Neural progenitor cell (in vitro differentiated cells): ENCODE data around the gene CAMK2D. TPM values are rescaled to one million over a fixed set of nuclear protein-coding genes. Genes with fewer than 3 reads are reported as not detected.

ENCODE experiments used
- DNase-seq: peaks from one replicate; pipeline ENCODE4 v3.0.0-alpha.2; 2016; ENCODE audit warnings: low spot score
- H2AFZ ChIP-seq: fragments of 200-600 bp; sonication (generic); replicated peaks from 2 replicates; pipeline ENCODE4 v1.6.1; 2016; ENCODE audit warnings: antibody characterized with exemption
- H3F3A ChIP-seq: fragments of 200-600 bp; sonication (generic); 2 replicates; pipeline ENCODE4 v1.6.1; 2016; ENCODE audit warnings: antibody characterized with exemption, low read depth
- H3K27ac ChIP-seq: fragments of 200-600 bp; sonication (generic); 2 replicates; pipeline ENCODE4 v1.5.1; 2016; ENCODE audit warnings: mild to moderate bottlenecking
- H3K27me3 ChIP-seq: fragments of 200-600 bp; sonication (generic); 2 replicates; pipeline ENCODE4 v1.6.1; 2016; ENCODE audit warnings: mild to moderate bottlenecking, moderate library complexity
- H3K36me3 ChIP-seq: fragments of 200-600 bp; sonication (generic); 2 replicates; pipeline ENCODE4 v1.5.1; 2016
- H3K4me1 ChIP-seq: fragments of 200-600 bp; sonication (generic); 2 replicates; pipeline ENCODE4 v1.6.1; 2016; ENCODE audit warnings: mixed run types
- H3K4me2 ChIP-seq: fragments of 200-600 bp; sonication (generic); 2 replicates; pipeline ENCODE4 v1.6.1; 2016
- H3K4me3 ChIP-seq: fragments of 200-600 bp; sonication (generic); 2 replicates; pipeline ENCODE4 v1.5.1; 2016
- H3K79me2 ChIP-seq: fragments of 200-600 bp; sonication (generic); 2 replicates; pipeline ENCODE4 v1.6.1; 2016; ENCODE audit warnings: low read depth
- H3K9ac ChIP-seq: fragments of 200-600 bp; sonication (generic); 2 replicates; pipeline ENCODE4 v1.6.1; 2016
- H3K9me3 ChIP-seq: fragments of 200-600 bp; sonication (generic); 2 replicates; pipeline ENCODE4 v1.5.1; 2016; ENCODE audit warnings: low read depth
- H4K20me1 ChIP-seq: fragments of 200-600 bp; sonication (generic); 2 replicates; pipeline ENCODE4 v1.6.1; 2016; ENCODE audit warnings: low read depth
- H3K27ac Mint-ChIP-seq: 3 replicates; pipeline ENCODE4 v1.8.0; 2021; ENCODE audit warnings: mixed read lengths
- H3K27me3 Mint-ChIP-seq: 2 replicates; pipeline ENCODE4 v1.8.0; 2022; ENCODE audit warnings: low read depth, mild to moderate bottlenecking, inconsistent platforms, moderate library complexity, mixed read lengths; ENCODE audit not compliant: insufficient read depth
- H3K36me3 Mint-ChIP-seq: 3 replicates; pipeline ENCODE4 v1.8.0; 2021; ENCODE audit warnings: mixed read lengths
- H3K4me1 Mint-ChIP-seq: 3 replicates; pipeline ENCODE4 v1.8.0; 2021; ENCODE audit warnings: mixed read lengths
- H3K4me3 Mint-ChIP-seq: 3 replicates; pipeline ENCODE4 v1.8.0; 2021; ENCODE audit warnings: mild to moderate bottlenecking, moderate library complexity, mixed read lengths
- H3K9me3 Mint-ChIP-seq: 3 replicates; pipeline ENCODE4 v1.8.0; 2020; ENCODE audit warnings: mixed read lengths
- EZH2 ChIP-seq: fragments of 200-600 bp; sonication (generic); IDR thresholded peaks from 2 replicates; pipeline ENCODE4 v1.6.1; 2017; ENCODE audit warnings: antibody characterized with exemption, mild to moderate bottlenecking, moderate library complexity
- EZH2phosphoT487 ChIP-seq: fragments of 200-600 bp; sonication (generic); IDR thresholded peaks from 2 replicates; pipeline ENCODE4 v1.6.1; 2017; ENCODE audit warnings: antibody characterized with exemption
- total RNA-seq: library from RNA; depleted of rRNA; stranded (reverse); fragments of >200 nt; gene quantifications from 2 replicates; pipeline ENCODE4 v1.2.3, GENCODE V29; 2015; ENCODE audit warnings: low replicate concordance
- TF ChIP-seq, protein P1 (sequence below): fragments of 200-600 bp; sonication (generic); IDR thresholded peaks from 2 replicates; pipeline ENCODE4 v1.5.1; 2017; ENCODE audit warnings: antibody characterized with exemption, mild to moderate bottlenecking

CAMK2D gene
- total RNA-seq, 1 donor from 2014 or later = 33.2 TPM

DNA sequence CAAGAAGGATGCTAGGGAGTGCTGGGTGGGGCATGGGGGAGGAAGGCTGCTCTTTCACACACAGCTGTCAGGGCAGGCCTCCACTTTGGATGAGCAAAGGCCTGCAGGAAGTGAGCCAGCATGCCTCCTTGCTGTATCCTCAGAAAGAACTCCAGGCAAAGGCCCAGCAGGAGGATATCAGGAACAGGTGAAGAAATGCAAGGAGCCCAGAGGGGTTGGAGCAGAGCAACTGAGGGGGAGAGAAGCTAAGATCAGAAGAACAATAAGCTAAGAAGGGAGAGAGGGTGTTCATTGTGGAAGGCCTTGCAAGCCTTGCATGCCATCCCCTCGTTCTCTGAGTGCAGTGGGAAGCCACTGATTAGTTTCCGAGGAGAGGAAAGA is 115.1 kb downstream of the CAMK2D start:
- Histone ChIP-seq H3K79me2 (no peaks in the 10 kb centered on the region), H3K27ac (peak overlapping the region; percentile 86)
- peak; percentile 57 for DNase-seq

DNA sequence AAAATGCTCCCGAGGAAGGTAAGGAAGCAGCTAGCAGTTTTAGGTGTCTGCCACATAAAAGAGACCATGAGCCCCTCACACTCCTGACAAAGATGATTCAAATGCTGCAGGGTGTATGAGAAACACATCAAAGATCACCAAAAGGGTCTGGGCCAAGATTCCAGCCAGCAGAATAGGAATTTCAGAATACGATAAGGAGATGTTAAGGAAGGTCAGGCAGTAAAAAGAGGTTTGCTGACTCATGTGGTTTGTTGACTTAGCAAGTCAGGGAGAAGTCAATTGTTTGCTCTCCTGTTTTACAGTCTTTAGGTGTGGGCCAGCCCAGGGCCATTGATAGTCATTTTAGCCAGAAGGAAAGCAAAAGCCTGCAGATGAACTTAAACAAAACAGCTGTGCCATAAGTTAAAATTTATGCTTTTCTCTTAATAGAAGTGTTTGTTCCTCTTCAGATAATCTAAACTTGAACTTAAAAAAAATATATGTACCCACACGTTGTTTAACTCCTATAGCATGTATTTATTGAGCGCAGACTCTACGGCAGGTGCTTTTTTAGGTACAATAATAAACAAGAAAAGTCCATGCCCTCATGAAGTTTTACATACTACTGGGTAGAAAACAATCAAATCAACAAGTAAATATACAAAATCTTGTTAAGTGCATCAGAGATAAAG is 115.6 kb downstream of the CAMK2D start:
- Histone ChIP-seq H2AFZ (no peak overlapping the region), H3K27me3 (no peaks in the 10 kb centered on the region), H4K20me1 (no peaks in the 10 kb centered on the region), H3F3A (peaks cover 18% of the 10 kb centered on the region), H3K9me3 (no peaks in the 10 kb centered on the region), H3K79me2 (no peaks in the 10 kb centered on the region), H3K4me2 (peak overlapping the region; percentile 28), H3K27ac (peak overlapping the region; percentile 86), H3K36me3 (no peaks in the 10 kb centered on the region), H3K9ac (no peak overlapping the region), H3K4me3 (no peak overlapping the region), H3K4me1 (peaks cover 20% of the 10 kb centered on the region)
- Mint-ChIP-seq H3K4me1 (peaks cover 12% of the 10 kb centered on the region), H3K36me3 (no peaks in the 10 kb centered on the region), H3K9me3 (no peaks in the 10 kb centered on the region), H3K27ac (no peak overlapping the region), H3K4me3 (no peak overlapping the region), H3K27me3 (peaks cover 2% of the 10 kb centered on the region)
- TF ChIP-seq, protein P1, sequence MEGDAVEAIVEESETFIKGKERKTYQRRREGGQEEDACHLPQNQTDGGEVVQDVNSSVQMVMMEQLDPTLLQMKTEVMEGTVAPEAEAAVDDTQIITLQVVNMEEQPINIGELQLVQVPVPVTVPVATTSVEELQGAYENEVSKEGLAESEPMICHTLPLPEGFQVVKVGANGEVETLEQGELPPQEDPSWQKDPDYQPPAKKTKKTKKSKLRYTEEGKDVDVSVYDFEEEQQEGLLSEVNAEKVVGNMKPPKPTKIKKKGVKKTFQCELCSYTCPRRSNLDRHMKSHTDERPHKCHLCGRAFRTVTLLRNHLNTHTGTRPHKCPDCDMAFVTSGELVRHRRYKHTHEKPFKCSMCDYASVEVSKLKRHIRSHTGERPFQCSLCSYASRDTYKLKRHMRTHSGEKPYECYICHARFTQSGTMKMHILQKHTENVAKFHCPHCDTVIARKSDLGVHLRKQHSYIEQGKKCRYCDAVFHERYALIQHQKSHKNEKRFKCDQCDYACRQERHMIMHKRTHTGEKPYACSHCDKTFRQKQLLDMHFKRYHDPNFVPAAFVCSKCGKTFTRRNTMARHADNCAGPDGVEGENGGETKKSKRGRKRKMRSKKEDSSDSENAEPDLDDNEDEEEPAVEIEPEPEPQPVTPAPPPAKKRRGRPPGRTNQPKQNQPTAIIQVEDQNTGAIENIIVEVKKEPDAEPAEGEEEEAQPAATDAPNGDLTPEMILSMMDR = no peak
- peak; percentile 11 for DNase-seq

More for the DNA sequence above, 115.1 kb downstream of the CAMK2D start:
- H3K9ac ChIP-seq = no peak overlapping the region
- H3K4me1 ChIP-seq = peaks cover 20% of the 10 kb centered on the region
- no peaks in the 10 kb centered on the region for H3K36me3 Mint-ChIP-seq
- no peaks in the 10 kb centered on the region for H3K9me3 Mint-ChIP-seq
- H3K27ac Mint-ChIP-seq = no peak overlapping the region
- peaks cover 12% of the 10 kb centered on the region for H3K4me1 Mint-ChIP-seq
- peak overlapping the region; percentile 28 for H3K4me2 ChIP-seq
- H2AFZ ChIP-seq = no peak overlapping the region
- H3K9me3 ChIP-seq = no peaks in the 10 kb centered on the region
- peaks cover 18% of the 10 kb centered on the region for H3F3A ChIP-seq
- no peak for TF ChIP-seq EZH2
- no peaks in the 10 kb centered on the region for H3K27me3 ChIP-seq
- H3K36me3 ChIP-seq = no peaks in the 10 kb centered on the region
- no peak overlapping the region for H3K4me3 Mint-ChIP-seq
- H4K20me1 ChIP-seq = no peaks in the 10 kb centered on the region
- H3K4me3 ChIP-seq = no peak overlapping the region
- H3K27me3 Mint-ChIP-seq = peaks cover 2% of the 10 kb centered on the region

DNA sequence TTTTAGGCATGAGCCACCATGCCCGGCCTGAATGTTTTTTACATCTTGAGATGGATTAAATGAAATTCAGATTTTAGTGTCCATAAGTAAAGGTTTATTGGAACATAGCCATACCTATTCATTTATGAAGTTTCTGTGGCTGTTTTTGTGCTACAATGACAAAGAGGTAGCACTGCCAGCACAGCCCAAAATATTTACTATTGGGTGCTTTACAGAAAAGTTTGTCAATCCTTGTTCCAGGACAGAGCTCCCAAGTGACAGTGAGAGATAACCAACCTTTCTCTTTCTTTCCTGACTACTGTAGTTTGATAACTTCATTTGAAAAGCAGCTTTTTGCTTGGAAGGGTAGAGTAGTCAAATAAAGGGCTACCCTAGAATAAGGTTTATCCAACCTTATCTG is 116.2 kb downstream of the CAMK2D start:
- H3K9me3 ChIP-seq = no peaks in the 10 kb centered on the region
- no peaks in the 10 kb centered on the region for H3K79me2 ChIP-seq
- no peak for DNase-seq
- H4K20me1 ChIP-seq = no peaks in the 10 kb centered on the region
- peaks cover 20% of the 10 kb centered on the region for H3K4me1 ChIP-seq
- H3K9ac ChIP-seq = no peak overlapping the region
- Mint-ChIP-seq H3K27me3 (peaks cover 2% of the 10 kb centered on the region), H3K4me3 (no peak overlapping the region), H3K9me3 (no peaks in the 10 kb centered on the region), H3K4me1 (peaks cover 12% of the 10 kb centered on the region), H3K27ac (no peak overlapping the region), H3K36me3 (no peaks in the 10 kb centered on the region)
- H3F3A ChIP-seq = peaks cover 18% of the 10 kb centered on the region
- no peak overlapping the region for H3K4me3 ChIP-seq
- no peak overlapping the region for H2AFZ ChIP-seq
- H3K27ac ChIP-seq = no peak overlapping the region
- H3K36me3 ChIP-seq = no peaks in the 10 kb centered on the region
- H3K4me2 ChIP-seq = no peak overlapping the region
- H3K27me3 ChIP-seq = no peaks in the 10 kb centered on the region
- TF ChIP-seq EZH2 (no peak), EZH2phosphoT487 (no peak)
- TF ChIP-seq, protein P1 = no peak

DNA sequence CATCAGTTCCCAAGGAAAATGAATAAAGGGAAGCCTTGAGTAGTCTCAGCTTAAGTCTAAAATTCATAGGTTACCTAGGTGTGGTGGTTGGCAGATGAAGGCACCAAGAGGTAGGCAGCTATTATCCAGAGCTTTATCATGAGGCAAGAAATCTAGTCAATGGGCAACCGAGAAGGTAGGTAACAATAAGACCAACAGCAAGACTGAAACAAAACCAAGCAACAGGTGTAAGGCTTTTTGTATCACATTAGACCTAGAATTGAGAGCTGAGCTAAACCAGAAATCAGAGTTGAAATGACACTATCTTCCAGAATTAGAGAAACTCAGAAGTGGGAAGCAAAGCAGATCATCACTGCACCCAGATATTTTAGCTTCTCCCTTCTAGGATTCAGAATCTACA is 117.1 kb downstream of the CAMK2D start:
- Histone ChIP-seq H4K20me1 (no peaks in the 10 kb centered on the region), H3K9me3 (no peaks in the 10 kb centered on the region), H3K36me3 (no peaks in the 10 kb centered on the region), H3K9ac (no peak overlapping the region), H3K4me1 (peaks cover 20% of the 10 kb centered on the region), H3K79me2 (no peaks in the 10 kb centered on the region), H3K4me3 (no peak overlapping the region), H2AFZ (no peak overlapping the region), H3F3A (peaks cover 18% of the 10 kb centered on the region), H3K27ac (no peak overlapping the region), H3K4me2 (no peak overlapping the region), H3K27me3 (no peaks in the 10 kb centered on the region)
- no peak for DNase-seq
- TF ChIP-seq, protein P1 = no peak
- TF ChIP-seq EZH2 (no peak), EZH2phosphoT487 (no peak)
- Mint-ChIP-seq H3K4me1 (peaks cover 18% of the 10 kb centered on the region), H3K9me3 (no peaks in the 10 kb centered on the region), H3K27ac (no peak overlapping the region), H3K27me3 (peaks cover 2% of the 10 kb centered on the region), H3K36me3 (no peaks in the 10 kb centered on the region), H3K4me3 (no peak overlapping the region)
